HG03571 (cell line): ENCODE measurements around the gene PCID2.

Experiments used
- ATAC-seq: cut with Tn5 transposase; IDR thresholded peaks from one replicate; pipeline ENCODE4 v1.9.1; 2021; ENCODE audit not compliant: unreplicated experiment

Gene PCID2

GRCh38 chr13:113129921-113130750 lies 78.3 kb downstream of the PCID2 start:
- no peak for ATAC-seq

DNA sequence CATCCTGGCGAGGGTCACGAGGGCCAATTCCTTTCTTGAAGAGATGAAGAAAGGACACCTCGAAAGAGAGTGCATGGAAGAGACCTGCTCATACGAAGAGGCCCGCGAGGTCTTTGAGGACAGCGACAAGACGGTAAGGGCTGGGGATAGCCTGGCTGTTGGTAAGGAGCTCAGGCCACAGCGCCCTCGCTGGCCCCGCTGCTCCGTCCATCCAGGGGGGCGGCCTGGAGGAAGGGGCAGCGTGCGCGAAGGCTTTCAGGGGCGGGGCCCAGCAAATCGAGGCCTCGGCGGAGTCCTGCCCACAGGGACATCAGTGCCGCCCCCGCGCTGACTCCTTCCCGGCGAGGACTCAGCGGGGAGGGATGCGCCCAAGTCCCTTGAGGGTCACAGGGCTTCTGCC lies 79.0 kb downstream of the PCID2 start:
- ATAC-seq: no peak
